B cell (primary cell): ENCODE measurements around the gene PRRG1.

Experiments used
- CTCF ChIP-seq: fragments of 200-600 bp; IDR thresholded peaks from one replicate; pipeline ENCODE4 v1.8.0; 2022; ENCODE audit warnings: antibody characterized with exemption, mild to moderate bottlenecking
- EZH2 ChIP-seq: IDR thresholded peaks from 2 replicates; pipeline ENCODE4 v1.6.1; 2012; ENCODE audit warnings: borderline replicate concordance, low read depth, mild to moderate bottlenecking, moderate library complexity, low read length; ENCODE audit not compliant: insufficient read depth, poor library complexity, severe bottlenecking

DNA sequence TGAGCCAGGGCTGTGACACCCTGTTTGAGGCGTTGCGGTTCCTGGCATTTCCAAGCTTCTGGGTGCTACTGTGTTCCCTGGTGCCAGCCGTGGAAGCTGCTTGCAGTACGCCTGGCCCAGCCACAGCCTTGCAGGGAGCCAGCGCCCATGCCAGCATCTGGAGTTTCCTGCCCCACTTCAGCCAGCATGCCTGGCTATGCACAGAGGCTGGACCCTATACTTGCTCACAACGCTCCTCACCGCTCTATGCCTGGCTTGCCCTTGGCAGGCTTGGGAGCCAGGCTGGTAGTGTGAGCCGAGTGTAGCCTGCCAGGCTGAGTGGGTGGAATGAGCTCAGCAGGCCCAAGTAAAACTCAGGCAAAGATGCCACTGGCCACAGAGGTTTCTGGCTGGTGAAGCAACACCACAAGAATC is 22.4 kb downstream of the PRRG1 start:
- no peak for TF ChIP-seq CTCF
- no peak for TF ChIP-seq EZH2
